Central memory CD4-positive, alpha-beta T cell (primary cell): ENCODE data around the gene DHRS9.
"Not testable (repeated sequence)": the region's sequence is repeated elsewhere in the genome, so short reads cannot be mapped to it uniquely, and the experiment has no call there.

Experiments used
- DNase-seq: peaks from one replicate; pipeline ENCODE4 v3.0.0; 2022

Gene DHRS9

DNA sequence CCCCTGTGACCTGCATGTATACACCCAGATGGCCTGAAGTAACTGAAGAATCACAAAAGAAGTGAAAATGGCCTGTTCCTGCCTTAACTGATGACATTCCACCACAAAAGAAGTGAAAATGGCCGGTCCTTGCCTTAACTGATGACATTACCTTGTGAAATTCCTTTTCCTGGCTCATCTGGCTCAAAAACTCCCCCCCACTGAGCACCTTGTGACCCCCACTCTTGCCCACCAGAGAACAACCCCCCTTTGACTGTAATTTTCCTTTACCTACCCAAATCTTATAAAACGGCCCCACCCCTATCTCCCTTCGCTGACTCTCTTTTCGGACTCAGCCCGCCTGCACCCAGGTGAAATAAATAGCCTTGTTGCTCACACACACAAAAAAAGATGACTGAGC, 67.1 kb downstream of the DHRS9 start:
- DNase-seq = not testable (repeated sequence)

GRCh38 chr2:169136885-169137534, 67.6 kb downstream of the DHRS9 start:
- DNase-seq = no peak

DNA sequence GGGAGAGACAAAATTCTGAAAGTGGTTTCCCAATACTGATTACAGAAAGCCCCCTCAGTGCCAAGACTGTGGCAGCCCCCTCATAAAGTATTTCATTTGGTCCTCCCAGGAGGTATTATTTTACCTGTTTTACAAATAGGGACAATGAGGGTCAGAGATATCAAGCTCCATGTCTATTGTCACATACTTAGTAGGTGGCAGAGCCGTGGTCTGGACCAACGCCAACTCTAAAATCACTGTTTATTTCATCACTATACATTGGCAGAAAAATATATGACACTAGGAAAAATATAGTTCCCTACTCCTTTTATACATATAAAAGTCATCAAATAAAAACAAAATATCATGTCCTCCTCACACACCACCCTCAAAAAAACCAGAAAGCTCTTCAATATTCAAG, 68.6 kb downstream of the DHRS9 start:
- DNase-seq = no peak

DNA sequence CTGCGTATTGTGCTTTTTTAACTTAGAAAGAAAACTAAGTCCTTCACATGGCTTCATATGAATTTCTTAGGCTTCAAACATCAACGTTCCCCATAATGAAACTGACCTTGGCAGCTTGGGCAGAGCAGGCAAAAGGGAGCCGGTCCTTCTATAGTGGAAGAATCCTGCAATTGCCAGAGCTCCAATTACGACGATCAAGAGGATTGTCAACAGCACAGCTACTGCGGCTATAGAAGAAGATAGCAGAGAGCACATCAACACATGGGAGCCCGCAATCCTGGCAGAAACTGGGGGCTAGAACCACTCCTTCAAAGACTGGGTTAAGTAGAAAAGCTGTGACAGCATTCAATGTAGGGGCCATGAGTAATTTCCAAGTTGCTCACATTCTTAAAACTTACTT, 69.8 kb downstream of the DHRS9 start:
- no peak for DNase-seq

- DNase-seq = no peak
Measured at GRCh38 chr2:169139993-169140767, 70.8 kb downstream of the DHRS9 start.

GRCh38 chr2:169141713-169142352, 72.5 kb downstream of the DHRS9 start:
- peak; percentile 44 for DNase-seq

- DNase-seq = no peak
Measured at GRCh38 chr2:169143998-169144397, 74.6 kb downstream of the DHRS9 start.
